Measurements from ENCODE around the gene PCBP3.

PCBP3 gene

GRCh38 chr21:45918835-45919447, 275.4 kb downstream of the PCBP3 start:
- no peak for DNase-seq

GRCh38 chr21:45919593-45919992, 276.1 kb downstream of the PCBP3 start:
- no peak for DNase-seq

GRCh38 chr21:45920824-45921600, 277.5 kb downstream of the PCBP3 start:
- DNase-seq: no peak

GRCh38 chr21:45921917-45922316, 278.4 kb downstream of the PCBP3 start:
- no peak for DNase-seq

GRCh38 chr21:45922648-45923047, 279.1 kb downstream of the PCBP3 start:
- no peak for DNase-seq

GRCh38 chr21:45923146-45923545, 279.6 kb downstream of the PCBP3 start:
- DNase-seq: no peak

GRCh38 chr21:45926281-45926680, 282.8 kb downstream of the PCBP3 start:
- DNase-seq: no peak

GRCh38 chr21:45927032-45927431, 283.5 kb downstream of the PCBP3 start:
- no peak for DNase-seq

- no peak for DNase-seq
Measured at GRCh38 chr21:45927851-45928850, 284.6 kb downstream of the PCBP3 start.

GRCh38 chr21:45929449-45929848, 285.9 kb downstream of the PCBP3 start:
- no peak for DNase-seq

GRCh38 chr21:45930231-45930760, 286.8 kb downstream of the PCBP3 start:
- no peak for DNase-seq

GRCh38 chr21:45930792-45931191, 287.3 kb downstream of the PCBP3 start:
- DNase-seq: no peak

- DNase-seq: no peak
Measured at GRCh38 chr21:45931397-45931969, 288.0 kb downstream of the PCBP3 start.

GRCh38 chr21:45932922-45933502, 289.5 kb downstream of the PCBP3 start:
- DNase-seq: no peak

- DNase-seq: no peak
Measured at GRCh38 chr21:45934085-45934484, 290.6 kb downstream of the PCBP3 start.

- DNase-seq: no peak
Measured at GRCh38 chr21:45934554-45934953, 291.0 kb downstream of the PCBP3 start.

- no peak for DNase-seq
Measured at GRCh38 chr21:45935628-45936027, 292.1 kb downstream of the PCBP3 start.

- DNase-seq: no peak
Measured at GRCh38 chr21:45937721-45938452, 294.4 kb downstream of the PCBP3 start.

GRCh38 chr21:45938453-45938755, 294.9 kb downstream of the PCBP3 start:
- DNase-seq: no peak

GRCh38 chr21:45938811-45939520, 295.4 kb downstream of the PCBP3 start:
- DNase-seq: no peak

GRCh38 chr21:45939521-45940045, 296.1 kb downstream of the PCBP3 start:
- DNase-seq: no peak

Measured in DMS153 (cell line).